Chondrocyte (in vitro differentiated cells): ENCODE data around the gene POLA1. TPM values are rescaled to one million over a fixed set of nuclear protein-coding genes. Genes with fewer than 3 reads are reported as not detected.
"Not testable (repeated sequence)": the region's sequence is repeated elsewhere in the genome, so short reads cannot be mapped to it uniquely, and the experiment has no call there.

ENCODE experiments used
- DNase-seq: peaks from one replicate; pipeline ENCODE4 v3.0.0; 2021; ENCODE audit warnings: mixed read lengths, low spot score
- H3K27ac Mint-ChIP-seq: one replicate; pipeline ENCODE4 v1.8.0; 2021; ENCODE audit warnings: mild to moderate bottlenecking, moderate library complexity, mixed read lengths; ENCODE audit not compliant: unreplicated experiment
- H3K27me3 Mint-ChIP-seq: 2 replicates; pipeline ENCODE4 v1.8.0; 2021; ENCODE audit warnings: low read depth, mixed read lengths
- H3K36me3 Mint-ChIP-seq: 2 replicates; pipeline ENCODE4 v1.8.0; 2021; ENCODE audit warnings: low read depth, mixed read lengths
- H3K4me1 Mint-ChIP-seq: 2 replicates; pipeline ENCODE4 v1.8.0; 2021; ENCODE audit warnings: low read depth, mild to moderate bottlenecking, mixed read lengths
- H3K4me3 Mint-ChIP-seq: one replicate; pipeline ENCODE4 v1.8.0; 2021; ENCODE audit warnings: mild to moderate bottlenecking, moderate library complexity, mixed read lengths; ENCODE audit not compliant: unreplicated experiment
- H3K9me3 Mint-ChIP-seq: 2 replicates; pipeline ENCODE4 v1.8.0; 2021; ENCODE audit warnings: low read depth, mixed read lengths
- CTCF ChIP-seq: fragments of 200-600 bp; sonication (generic); IDR thresholded peaks from 2 replicates; pipeline ENCODE4 v1.5.0; 2021; ENCODE audit warnings: antibody characterized with exemption, mild to moderate bottlenecking, moderate library complexity
- total RNA-seq: library from RNA; stranded (reverse); gene quantifications from 3 replicates; pipeline ENCODE4 v1.2.1, GENCODE V29; 2021

Gene POLA1
- total RNA-seq, 1 donor from 2014 or later: 10.8 TPM

GRCh38 chrX:24805201-24805600 lies 111.5 kb downstream of the POLA1 start:
- H3K27ac Mint-ChIP-seq: no peak overlapping the region
- H3K36me3 Mint-ChIP-seq: peaks cover 5% of the 10 kb centered on the region
- no peaks in the 10 kb centered on the region for H3K9me3 Mint-ChIP-seq
- no peak for DNase-seq
- H3K4me3 Mint-ChIP-seq: no peak overlapping the region
- H3K4me1 Mint-ChIP-seq: peaks cover 5% of the 10 kb centered on the region
- no peak for TF ChIP-seq CTCF
- no peaks in the 10 kb centered on the region for H3K27me3 Mint-ChIP-seq

GRCh38 chrX:24819807-24820206 lies 126.1 kb downstream of the POLA1 start:
- H3K4me3 Mint-ChIP-seq, H3K9me3 Mint-ChIP-seq, H3K36me3 Mint-ChIP-seq, H3K27ac Mint-ChIP-seq, H3K4me1 Mint-ChIP-seq, H3K27me3 Mint-ChIP-seq, DNase-seq: not testable (repeated sequence)

- Mint-ChIP-seq H3K36me3 (peaks cover 21% of the 10 kb centered on the region), H3K27me3 (no peaks in the 10 kb centered on the region), H3K4me1 (no peaks in the 10 kb centered on the region), H3K4me3 (no peak overlapping the region), H3K9me3 (no peaks in the 10 kb centered on the region), H3K27ac (no peak overlapping the region)
- no peak for TF ChIP-seq CTCF
- no peak for DNase-seq
Observed at GRCh38 chrX:24828147-24828546, 134.4 kb downstream of the POLA1 start.

GRCh38 chrX:24828600-24828999 lies 134.9 kb downstream of the POLA1 start:
- DNase-seq: no peak
- Mint-ChIP-seq H3K9me3 (no peaks in the 10 kb centered on the region), H3K4me3 (no peak overlapping the region), H3K4me1 (no peaks in the 10 kb centered on the region), H3K36me3 (peaks cover 21% of the 10 kb centered on the region), H3K27ac (no peak overlapping the region), H3K27me3 (no peaks in the 10 kb centered on the region)
- TF ChIP-seq CTCF: no peak

GRCh38 chrX:24833695-24834094 lies 140.0 kb downstream of the POLA1 start:
- Mint-ChIP-seq H3K9me3 (no peaks in the 10 kb centered on the region), H3K4me1 (peaks cover under 1% of the 10 kb centered on the region)

More at GRCh38 chrX:24833695-24834094, 140.0 kb downstream of the POLA1 start:
- H3K4me3 Mint-ChIP-seq: no peak overlapping the region
- H3K27ac Mint-ChIP-seq: no peak overlapping the region
- peaks cover 10% of the 10 kb centered on the region for H3K36me3 Mint-ChIP-seq
- no peak for TF ChIP-seq CTCF
- no peak for DNase-seq
- H3K27me3 Mint-ChIP-seq: no peaks in the 10 kb centered on the region
